Measurements from ENCODE around the gene ZNF792. TPM values are rescaled to one million over a fixed set of nuclear protein-coding genes. Genes with fewer than 3 reads are reported as not detected.
A peak's percentile ranks its signal among the peaks of the same experiment; 100 is the strongest.
"Not testable (repeated sequence)": the region's sequence is repeated elsewhere in the genome, so short reads cannot be mapped to it uniquely, and the experiment has no call there.

ZNF792 gene
- total RNA-seq, 1 donor from 2014 or later = 3.3 TPM

GRCh38 chr19:35000338-35000646 is 36.3 kb upstream of the ZNF792 start:
- ATAC-seq (ENCODE audit: poor library complexity) (no peak), DNase-seq (no peak)
- intact Hi-C loops (cut with DNase I) = no loop called here

DNA sequence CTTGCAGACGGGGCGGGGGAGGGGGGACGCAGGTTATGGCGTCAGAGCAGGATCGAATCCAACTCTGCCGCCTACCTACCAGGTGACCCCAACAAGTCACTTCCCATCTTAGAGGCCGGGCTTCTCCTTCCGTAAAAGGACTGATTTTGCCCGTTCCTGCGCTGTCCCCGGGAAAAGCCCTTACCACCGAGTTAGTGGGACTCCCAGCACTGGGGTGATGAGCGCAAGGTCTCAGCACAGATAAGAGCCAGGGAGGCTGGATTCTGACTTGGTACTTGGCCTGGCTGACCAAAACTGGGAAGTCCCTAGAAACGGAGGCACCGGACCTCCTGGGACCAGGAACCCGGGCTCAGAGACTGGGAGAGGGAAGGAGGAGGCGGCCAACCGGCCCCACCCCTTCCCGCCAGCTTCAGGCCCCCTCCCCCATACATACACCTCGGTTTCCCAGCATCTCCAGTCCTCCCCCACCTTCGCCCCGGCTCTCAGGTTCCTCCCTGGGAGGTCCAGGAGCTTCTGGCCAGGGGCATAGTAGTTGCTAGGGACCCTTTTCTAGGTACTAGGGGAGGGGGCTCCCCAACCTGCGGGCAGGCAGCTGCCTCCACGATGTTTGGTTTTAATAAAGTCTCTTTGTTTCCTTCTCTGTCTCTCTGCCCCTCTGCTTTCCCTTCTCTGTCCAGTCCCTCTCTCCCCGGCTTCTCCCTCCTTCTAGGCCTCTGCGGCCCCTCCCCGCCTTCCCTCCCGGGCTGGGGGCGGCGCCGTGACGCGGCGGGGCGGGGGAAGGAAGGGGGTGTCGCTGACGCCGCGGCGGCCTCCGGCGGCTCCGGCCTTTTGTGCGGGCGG is 35.7 kb upstream of the ZNF792 start, which contains the start of gene GRAMD1A:
GRAMD1A (plus strand) TSS at position 826 of the 840 bp plus-strand sequence. CDS start 156 bp downstream, outside the sequence.
- intact Hi-C loops (cut with DNase I) = no loop called here
- ATAC-seq (ENCODE audit: poor library complexity) = peak; percentile 95
- DNase-seq = peak; percentile 94

GRCh38 chr19:34998777-34999497 is 34.9 kb upstream of the ZNF792 start:
- intact Hi-C loops (cut with DNase I) = no loop called here
- ATAC-seq (ENCODE audit: poor library complexity) = peak; percentile 14
- DNase-seq = no peak

- intact Hi-C loops (cut with DNase I); ATAC-seq (ENCODE audit: poor library complexity); DNase-seq: not testable (repeated sequence)
These were observed 34.2 kb upstream of the ZNF792 start for GRCh38 chr19:34998224-34998623.

DNA sequence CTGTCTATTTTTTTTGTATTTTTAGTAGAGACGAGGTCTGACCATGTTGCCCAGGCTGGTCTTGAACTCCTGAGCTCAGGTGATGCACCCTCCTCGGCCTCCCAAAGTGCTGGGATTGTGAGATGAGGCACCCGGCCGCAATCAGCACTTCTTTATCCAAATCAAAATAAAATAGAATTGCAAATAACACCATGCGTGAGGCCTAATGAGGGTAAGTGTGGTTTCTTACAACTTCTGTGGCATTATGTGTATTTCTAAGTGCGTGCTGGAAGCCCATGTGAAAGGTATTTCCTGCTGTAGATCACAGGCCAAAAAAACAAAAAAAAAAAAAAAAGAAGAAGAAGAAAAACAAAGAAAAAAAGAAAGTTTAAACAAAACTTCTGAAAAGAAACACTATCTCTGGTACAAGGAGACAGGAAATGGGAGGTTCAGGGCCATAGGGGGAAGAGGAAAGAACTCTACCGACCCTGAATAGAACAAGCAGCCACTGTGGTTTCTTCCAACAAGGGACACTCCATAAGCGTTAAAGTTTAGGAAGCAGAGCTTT is 33.1 kb upstream of the ZNF792 start:
- intact Hi-C loops (cut with DNase I) = no loop called here
- ATAC-seq (ENCODE audit: poor library complexity) (no peak), DNase-seq (no peak)

DNA sequence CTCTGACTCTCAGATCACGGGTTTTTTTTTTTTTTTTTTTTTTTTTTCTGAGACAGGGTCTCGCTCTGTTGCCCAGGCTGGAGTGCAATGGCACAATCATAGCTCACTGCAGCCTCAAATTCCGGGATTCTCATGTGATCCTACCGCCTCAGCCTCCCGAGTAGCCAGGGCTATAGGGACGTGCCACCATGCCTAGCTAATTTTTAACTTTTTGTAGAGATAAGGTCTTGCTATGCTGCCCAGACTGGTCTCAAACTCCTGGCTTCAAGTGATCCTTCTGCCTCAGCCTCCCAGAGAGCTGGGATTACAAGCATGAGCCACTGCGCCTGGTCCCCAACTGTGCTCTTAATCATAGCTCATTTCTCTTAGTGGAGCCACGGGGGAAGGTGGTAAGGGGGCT is 31.5 kb upstream of the ZNF792 start:
- no peak for ATAC-seq (ENCODE audit: poor library complexity)
- intact Hi-C loops (cut with DNase I) = no loop called here
- DNase-seq = no peak

DNA sequence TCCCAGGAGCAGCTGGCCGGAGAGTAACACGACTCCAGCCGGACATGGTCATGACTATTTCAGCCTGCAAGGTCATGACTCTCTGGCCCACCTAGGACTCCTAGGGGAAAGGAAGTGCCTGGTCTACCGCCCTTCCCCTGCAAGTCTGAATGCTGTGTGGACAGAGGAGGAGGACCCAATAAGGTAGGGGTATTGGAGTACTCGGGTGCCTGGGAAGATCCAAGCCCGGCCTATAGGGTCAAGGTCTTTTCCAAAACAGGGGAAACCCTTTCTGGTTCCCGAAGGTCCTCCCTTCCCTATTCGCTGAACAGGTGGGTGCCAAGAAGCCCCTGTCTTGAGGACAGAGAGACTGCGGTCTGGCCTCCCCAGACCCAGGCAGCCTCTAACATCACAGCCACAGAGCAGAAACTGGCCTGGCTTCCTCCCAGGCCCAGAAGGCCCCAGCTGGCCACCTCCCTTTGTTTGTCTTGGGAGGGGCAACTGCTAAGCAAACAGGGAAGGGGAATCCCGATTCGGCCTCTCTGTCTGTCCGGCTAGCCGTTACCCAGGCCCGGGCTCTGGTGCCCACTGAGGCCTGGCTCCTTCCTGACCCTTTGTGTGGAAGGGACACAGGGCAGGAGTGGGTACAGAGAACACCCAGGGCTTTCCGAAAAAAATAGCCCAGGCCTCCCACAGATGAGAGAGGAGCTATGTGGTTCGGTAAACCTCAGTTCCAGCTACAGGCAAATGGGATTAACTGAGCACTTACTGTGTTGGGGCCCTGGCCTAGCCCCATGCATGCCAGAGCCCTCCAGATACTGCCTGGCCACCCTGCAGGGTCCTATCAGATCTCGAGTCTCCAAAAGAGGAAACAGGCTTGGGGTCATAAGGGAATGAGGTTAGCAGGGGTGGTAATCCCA is 30.9 kb upstream of the ZNF792 start:
- ATAC-seq (ENCODE audit: poor library complexity) (peak; percentile 52), DNase-seq (no peak)
- intact Hi-C loops (cut with DNase I) = no loop called here

GRCh38 chr19:34994286-34994642 is 30.2 kb upstream of the ZNF792 start:
- intact Hi-C loops (cut with DNase I) = no loop called here
- no peak for DNase-seq
- ATAC-seq (ENCODE audit: poor library complexity) = no peak

GRCh38 chr19:34992582-34992981 is 28.6 kb upstream of the ZNF792 start:
- intact Hi-C loops (cut with DNase I); ATAC-seq (ENCODE audit: poor library complexity); DNase-seq: not testable (repeated sequence)

DNA sequence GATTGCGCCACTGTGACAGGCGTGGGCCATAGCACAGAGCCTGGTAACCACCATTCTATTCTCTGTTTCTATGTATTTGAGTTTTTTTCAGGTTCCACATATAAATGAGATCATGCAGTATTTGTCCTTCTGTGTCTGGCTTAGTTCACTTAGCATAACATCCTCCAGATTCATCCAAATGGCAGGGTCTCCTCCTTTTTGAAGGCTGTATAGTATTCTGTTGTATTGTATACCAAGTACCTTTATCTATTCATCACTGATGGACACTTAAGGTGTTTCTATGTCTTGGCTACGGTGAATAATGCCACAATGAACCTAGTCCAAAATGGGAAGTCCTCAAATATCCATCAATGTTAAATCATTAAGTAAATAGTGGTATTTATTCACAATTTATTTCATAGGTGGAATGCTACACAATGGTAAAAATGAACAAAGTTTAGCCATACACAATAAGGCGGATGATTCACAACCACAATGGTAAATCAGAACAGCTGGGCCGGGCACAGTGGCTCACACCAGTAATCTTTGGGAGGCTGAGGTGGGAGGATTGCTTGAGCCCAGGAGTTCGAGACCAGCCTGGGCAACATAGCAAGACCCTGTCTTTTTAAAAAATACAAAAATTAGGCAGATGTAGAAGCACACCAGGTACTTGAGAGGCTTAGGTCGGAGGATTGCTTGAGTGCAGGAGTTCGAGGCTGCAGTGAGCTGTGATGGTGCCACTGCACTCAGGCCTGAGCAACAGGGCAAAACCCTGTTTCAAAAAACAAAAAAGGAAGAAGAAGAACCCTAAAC is 27.7 kb upstream of the ZNF792 start:
- ATAC-seq (ENCODE audit: poor library complexity) = no peak
- DNase-seq = no peak
- intact Hi-C loops (cut with DNase I) = no loop called here

- no peak for ATAC-seq (ENCODE audit: poor library complexity)
- intact Hi-C loops (cut with DNase I) = no loop called here
- no peak for DNase-seq
These were observed 26.7 kb upstream of the ZNF792 start for GRCh38 chr19:34990578-34991192.

DNA sequence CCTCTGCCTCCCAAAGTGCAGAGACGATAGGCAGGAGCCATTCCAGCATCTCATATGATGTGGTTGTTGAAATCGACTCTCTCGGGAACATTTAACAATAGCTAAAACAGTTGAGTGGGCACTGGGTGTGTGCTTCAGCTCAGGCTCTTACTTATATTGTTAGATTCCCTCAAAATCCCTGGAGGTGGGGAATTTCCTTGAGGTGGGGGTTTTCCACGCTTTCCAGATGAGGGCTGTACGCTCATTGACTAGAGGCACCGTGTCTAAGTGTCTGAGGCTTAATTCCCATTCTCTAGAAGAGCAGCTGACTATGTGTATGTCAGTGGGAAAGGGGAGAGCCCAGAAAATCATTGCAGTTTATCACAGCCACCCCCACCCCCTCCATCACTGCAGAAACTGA is 25.3 kb upstream of the ZNF792 start:
- DNase-seq (no peak), ATAC-seq (ENCODE audit: poor library complexity) (no peak)
- intact Hi-C loops (cut with DNase I) = no loop called here

DNA sequence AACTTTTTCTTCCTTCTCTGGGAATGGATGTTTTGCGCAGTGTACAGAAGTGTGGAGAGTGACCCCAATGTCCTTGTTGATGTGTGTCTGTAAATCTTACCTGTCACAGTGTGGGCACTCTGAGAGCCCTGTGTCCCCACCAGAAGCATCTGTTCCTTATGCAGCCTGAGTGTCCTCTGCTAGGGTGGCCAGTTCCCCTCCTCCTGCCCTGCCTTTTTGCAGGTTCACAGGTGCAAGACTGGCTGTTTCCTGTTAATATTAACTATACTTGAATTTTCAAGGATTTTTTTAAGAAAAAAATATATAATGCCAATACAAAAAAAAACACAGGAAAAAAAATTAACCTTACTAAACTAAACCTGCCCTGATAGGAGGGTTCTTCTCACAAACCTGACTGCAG is 24.1 kb upstream of the ZNF792 start:
- intact Hi-C loops (cut with DNase I) = no loop called here
- no peak for ATAC-seq (ENCODE audit: poor library complexity)
- DNase-seq = no peak

DNA sequence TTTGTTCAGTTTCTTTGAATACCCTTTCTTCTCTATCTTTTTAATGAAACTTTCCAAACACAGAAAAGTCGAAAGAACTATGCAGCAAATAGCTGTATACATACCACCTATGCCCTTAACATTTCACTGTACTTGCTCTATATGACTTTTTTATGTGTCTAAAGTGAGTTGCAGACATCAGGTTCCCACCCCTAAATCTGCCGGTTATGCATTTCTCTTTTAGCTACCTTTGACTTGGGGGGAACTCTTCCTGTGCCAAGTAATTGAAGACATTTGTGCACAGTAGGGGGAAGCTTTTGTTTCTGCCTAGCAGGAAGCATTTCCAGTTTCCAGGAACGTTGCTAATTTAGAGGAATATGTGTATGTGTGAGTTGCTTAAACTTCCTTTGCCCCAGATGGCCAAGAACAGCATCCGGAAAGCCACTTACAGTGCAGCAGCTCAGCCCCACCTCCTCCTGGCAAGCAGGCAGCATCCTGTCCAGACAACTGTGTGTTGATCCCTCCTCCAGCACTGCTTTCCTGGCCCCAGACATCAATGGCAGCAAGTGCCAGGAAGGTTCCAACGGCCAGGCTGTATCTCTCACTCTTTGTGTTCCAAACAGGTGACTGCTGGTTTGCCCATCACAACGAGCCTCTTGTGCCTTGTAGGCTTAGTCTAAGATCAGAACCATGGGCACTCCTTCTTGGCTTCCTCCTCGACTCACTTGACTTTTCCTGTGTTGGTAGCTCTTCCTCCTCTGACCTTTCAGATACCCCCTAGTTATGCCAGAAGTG is 21.4 kb upstream of the ZNF792 start:
- DNase-seq (peak; percentile 80), ATAC-seq (ENCODE audit: poor library complexity) (peak; percentile 96)
- intact Hi-C loops (cut with DNase I) = no loop called here

DNA sequence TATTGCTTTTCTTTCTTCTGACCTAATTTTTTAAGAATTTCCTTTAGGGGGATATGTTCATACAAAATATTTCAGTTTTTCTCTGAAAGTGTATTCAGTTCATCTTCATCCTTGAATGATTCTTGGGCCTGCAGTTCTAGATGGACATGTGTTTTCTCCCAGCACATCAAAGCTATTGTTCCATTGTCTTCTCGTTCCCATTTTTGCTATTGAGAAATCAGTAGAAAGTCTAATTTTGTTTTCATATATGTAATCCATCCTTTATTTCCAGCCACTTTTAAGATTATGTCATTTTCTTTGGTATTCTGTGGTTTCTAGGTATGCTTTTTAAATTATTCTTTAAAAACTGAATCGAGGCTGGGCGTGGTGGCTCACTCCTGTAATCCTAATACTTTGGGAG is 20.3 kb upstream of the ZNF792 start:
- ATAC-seq (ENCODE audit: poor library complexity) (no peak), DNase-seq (no peak)
- intact Hi-C loops (cut with DNase I) = no loop called here

DNA sequence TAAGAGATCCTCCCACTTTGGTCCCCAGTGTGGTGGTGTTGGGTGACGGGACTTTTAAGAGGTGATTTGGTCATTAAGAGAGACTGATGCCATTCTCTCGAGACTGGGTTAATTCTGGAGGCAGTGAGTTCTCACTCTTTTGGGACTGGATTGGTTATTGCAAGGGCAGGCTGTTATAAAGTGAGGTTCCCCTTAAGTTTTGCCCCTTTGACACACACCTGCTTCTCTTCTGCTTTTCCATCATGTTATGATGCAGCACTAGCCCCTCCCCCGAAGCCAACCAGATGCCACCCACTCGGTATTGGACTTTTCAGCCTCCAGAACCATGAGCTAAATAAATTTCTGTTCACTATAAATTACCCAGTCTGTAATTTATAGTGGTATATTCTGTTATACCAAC is 19.8 kb upstream of the ZNF792 start:
- no peak for ATAC-seq (ENCODE audit: poor library complexity)
- DNase-seq = no peak
- intact Hi-C loops (cut with DNase I) = no loop called here

DNA sequence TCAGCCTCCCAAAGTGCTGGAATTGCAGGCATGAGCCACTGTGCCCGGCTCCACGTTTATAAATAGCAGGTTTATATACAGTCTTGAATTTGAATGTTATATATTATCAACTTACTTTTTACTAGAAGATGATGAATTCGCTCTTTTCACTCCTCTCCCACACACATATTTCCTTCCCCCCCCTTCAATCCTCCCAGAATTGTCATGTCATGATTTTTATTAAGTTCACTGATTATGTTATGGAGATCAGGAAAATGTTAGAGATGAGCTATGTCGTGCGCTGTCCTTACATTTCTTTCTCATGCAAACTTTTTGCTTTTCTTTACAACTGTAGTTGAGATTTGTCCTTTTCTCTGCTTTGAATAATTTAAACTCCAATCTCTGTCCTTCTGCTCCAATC is 18.2 kb upstream of the ZNF792 start:
- DNase-seq = no peak
- intact Hi-C loops (cut with DNase I) = no loop called here
- no peak for ATAC-seq (ENCODE audit: poor library complexity)
